DMS 273 (cell line): ENCODE measurements around the gene ERC1.
"Not testable (repeated sequence)": the region's sequence is repeated elsewhere in the genome, so short reads cannot be mapped to it uniquely, and the experiment has no call there.

Experiments
- DNase-seq: peaks from one replicate; lab custom pipeline; 2025; ENCODE audit not compliant: unreplicated experiment; lab: John Stamatoyannopoulos, UW

ERC1 gene

GRCh38 chr12:1347294-1347693 lies 356.3 kb downstream of the ERC1 start:
- no peak for DNase-seq

GRCh38 chr12:1348606-1349005 lies 357.6 kb downstream of the ERC1 start:
- DNase-seq: no peak

DNA sequence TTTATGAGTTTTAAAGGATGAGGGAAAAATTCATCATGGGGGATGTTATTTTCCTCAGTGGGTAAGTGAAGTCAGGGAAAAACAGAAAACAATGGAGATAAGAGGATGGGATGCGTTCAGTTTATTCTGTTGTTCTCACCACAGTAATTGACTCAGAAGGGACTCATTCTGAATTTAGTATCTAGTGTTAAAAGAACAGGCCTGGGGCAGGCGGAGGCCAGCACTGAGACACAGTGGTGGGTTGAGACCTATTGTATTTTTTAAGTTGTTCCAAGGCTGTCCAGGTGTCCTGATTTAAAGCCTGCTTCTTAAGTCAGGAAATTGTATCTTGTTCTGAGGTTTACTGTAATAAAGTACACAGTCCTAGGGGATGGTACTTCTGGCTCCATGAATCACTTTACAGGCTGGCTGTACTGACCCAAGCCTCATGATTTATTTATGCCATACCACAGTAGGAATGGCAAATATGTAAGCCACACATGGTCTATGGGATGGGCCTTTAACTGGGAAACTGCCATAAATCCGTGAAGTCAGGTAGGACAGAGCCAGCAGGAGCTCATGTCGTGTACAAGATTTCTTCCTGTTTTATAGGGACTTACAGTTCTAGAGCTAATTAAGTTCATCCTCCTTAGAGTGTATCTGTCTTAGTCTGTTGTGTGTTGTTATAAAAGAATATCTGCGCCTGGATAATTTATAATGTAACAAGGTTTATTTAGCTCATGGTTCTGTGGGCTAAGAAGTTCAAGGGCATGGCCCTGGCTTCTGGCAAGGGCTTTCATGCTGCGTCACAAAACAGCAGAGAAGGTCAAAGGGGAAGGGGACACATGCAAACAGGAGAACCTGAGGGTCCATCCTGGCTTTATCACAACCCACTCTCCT lies 359.3 kb downstream of the ERC1 start:
- DNase-seq: no peak

DNA sequence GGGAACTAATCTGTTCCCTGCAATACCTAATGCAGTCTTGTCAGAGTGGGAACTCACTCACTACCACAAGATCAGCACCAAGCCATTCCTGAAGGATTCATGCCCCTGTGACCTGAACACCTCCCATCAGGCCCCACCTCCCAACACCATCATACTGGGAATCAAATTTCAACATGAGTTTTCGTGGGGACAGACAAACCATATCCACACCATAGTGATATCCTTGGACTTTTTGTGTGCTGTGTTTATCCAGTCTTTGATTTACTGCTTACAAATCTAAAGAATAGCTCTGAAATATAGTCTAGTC lies 359.9 kb downstream of the ERC1 start:
- DNase-seq: no peak

DNA sequence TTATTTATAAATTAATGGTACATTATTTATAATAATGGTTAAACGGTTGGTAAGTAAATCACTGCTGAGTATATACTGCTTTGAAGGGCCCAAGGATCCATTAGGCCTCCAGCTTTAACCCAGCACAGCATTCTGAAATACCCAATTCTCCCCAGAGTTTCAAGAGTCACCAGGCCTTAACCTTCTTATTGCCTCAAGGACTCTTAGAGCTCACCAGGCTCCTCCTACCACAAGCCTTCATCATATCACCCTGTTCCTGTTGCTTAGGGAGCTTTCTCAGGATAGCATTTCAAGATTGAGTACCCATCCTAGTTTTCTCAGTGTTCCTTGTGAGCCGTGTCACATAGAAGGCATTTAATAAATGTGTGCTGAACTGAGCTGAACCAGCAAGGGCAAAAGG lies 360.9 kb downstream of the ERC1 start:
- DNase-seq: no peak

DNA sequence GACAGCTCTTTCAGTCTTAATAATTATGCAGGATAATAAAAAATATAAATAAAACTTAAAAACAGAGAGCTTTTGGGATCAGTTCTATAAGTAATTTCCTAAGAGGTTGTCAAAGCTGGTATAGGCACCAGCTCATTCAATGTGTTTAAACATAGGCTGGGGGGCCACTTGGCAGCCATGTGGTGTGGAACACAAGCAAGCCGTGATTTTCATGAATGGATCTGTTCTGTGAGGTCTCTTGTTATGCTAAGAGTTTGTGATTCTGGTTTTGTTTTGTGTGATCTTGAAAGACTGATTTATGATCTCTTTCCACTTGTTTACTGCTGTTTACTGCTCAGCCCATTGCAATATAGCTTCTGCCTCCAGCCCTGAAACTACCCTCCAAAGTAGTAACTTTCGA lies 362.4 kb downstream of the ERC1 start:
- DNase-seq: no peak

DNA sequence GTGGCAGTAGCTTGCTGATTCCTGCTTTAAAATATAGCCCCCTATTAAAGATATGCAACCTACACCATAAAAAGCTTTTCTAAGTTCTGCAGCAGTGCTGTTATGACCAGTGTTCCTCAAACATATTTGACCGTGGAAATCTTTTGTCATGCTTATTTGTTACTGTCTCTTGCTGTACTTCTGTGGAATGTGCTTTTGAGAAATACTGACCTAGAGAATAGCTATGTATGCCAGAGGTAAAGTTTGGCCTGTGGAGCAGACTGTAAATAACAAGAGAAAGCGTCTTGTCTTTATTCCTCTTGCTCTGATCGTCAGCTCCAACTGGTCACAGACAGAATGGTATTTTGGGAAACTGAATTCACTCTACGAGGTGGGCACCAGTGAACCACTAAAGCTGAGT lies 364.4 kb downstream of the ERC1 start:
- DNase-seq: no peak

GRCh38 chr12:1355871-1356270 lies 364.8 kb downstream of the ERC1 start:
- DNase-seq: not testable (repeated sequence)

DNA sequence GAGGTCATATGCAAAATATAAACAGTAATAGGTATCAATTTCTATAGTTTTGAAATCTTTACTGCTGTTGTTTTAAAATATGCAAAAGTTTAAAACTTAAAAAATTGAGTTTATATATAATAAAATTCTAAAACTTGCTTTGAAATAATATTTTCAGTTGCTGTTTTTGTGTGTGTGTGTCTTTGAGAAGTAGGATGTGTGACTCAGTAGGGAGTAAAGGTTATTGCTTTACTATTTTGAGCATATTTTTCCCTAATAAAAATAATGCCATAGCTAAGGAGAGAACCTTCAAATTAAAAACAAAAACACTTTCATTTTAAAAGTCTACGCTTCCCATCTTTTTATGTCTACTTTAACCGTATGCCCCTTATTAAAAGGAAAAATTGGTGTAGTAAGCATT lies 365.3 kb downstream of the ERC1 start:
- no peak for DNase-seq

- no peak for DNase-seq
Observed at GRCh38 chr12:1357171-1357570, 366.1 kb downstream of the ERC1 start.

- DNase-seq: no peak
Observed at GRCh38 chr12:1357711-1358110, 366.7 kb downstream of the ERC1 start.

DNA sequence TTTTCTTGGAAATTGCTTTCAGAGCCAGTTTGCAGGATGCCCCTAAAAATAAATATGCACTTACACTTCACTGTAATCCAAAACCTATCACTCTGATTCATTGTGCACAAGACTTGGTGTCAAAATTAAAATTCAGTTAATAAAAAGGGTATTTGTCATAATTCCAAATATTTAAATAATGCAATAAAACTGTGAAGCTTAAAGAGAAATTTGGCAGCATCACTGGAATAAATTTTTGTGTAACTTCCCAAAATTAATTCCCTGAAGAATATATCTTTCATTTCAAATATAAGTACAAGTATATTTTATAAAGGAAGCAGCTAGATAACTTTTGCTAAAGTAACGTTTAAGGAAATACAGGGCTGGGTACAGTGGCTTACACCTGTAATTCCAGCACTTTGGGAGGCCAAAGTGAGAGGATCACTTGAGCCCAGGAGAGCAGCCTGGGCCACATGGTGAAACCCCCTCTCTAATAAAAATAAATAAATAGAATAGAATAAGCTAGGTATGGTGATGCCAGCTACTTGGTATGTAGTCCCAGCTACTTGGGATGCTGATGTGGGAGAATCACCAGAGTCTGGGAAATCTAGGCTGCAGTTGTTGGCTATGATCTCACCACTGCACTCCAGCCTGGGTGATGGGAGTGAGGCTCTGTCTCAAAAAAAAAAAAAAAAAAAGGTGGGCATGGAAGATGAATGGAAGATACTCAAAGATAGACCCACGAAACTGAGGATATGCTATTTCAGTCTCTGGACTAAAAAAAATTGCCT lies 369.6 kb downstream of the ERC1 start:
- no peak for DNase-seq

- DNase-seq: no peak
Observed at GRCh38 chr12:1362143-1362662, 371.2 kb downstream of the ERC1 start.

DNA sequence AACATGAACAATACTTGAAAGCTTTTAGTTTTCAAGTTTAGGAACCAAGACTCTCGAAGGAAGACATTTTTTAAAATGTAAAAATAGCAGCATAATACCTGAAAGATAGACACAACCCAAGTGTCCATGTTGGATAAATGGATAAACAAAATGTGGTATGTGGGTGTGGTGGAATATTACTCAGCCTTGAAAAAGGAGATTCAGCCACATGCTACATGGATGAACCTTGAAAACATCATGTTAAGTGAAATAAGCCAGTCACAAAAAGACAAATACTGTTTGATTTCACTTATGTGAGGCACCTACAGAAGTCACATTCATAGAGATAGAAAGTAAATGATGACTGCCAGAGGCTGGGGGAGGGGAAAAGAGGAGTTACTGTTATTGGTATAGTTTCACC lies 374.7 kb downstream of the ERC1 start:
- no peak for DNase-seq

- DNase-seq: peak; percentile 27
Observed at GRCh38 chr12:1367331-1368291, 376.6 kb downstream of the ERC1 start.

GRCh38 chr12:1369460-1369859 lies 378.4 kb downstream of the ERC1 start:
- DNase-seq: no peak

GRCh38 chr12:1369938-1370500 lies 379.0 kb downstream of the ERC1 start:
- DNase-seq: no peak

DNA sequence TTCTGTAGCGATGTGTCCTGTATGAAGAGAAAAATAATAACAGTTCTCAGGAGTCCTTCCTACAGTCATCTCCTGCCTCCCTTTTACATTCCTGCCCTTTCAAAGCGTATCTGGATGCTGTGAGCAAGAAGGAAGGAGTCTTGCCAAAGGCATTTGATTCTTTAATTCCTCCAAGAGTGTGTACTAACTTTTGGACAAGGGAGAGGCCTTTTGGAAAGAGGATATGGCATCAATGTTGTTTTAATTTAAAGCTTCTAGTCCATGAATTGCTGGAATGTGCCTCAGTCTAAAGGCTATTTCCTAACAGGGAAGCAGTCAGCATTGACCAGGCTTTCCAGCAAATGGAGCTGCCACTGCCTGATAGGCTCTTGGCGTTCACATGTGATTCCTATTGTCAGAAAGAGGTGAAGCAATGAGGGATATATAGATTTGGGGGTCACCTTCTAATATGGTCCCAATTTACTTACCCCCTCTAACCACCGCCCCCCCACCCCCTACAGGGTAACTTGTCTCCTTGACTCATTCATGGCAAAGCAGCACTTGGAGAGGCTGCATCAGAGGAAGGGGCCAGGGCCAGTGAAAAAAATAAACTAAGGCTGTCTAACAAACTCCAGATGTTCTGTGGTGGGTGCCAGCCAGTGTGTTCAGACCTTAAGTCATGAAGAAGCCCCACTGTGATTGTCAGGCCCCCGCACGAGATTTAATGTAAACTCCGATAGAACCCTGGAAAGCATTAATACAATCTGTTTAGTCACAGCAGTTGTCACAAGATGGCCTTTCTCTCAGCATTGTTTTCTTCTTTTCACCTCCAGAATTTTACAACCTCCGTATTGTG lies 383.1 kb downstream of the ERC1 start:
- no peak for DNase-seq

DNA sequence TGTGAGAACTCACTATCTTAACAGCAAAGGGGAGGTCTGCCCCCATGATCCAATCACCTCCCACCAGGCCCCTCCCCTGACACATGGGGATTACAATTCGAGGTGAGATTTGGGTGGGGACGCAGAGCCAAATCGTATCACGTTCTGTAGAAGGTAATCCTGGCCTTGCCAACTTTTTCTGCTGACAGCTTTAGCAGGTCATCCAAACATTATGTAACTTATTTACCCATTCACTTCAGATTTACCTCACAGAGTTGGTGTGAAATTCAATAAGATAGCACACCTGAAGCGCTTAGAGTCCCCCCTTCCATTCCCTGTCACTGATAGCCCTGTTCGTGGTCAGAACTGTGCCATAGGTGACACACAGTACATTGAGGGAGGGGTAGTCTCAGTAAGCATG lies 384.3 kb downstream of the ERC1 start:
- no peak for DNase-seq

DNA sequence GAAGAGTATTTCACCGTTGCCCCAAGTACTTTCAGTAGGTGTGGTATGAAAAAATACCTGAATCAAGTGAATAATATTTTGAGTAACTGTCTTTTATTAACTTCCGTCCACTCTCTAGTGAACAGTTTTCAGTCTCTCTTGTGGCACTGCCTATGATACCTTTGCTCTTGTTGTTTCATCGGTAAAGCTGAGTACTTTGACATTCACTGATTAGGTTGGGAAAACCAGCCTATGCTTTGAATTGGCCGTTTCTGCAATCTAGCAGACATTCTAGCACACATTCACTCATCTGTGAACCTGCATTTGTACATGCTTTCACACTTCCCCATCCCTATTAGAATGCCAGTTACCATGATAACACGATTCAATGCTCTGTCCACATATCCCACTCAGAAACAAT lies 386.1 kb downstream of the ERC1 start:
- no peak for DNase-seq
